ENCODE results near the gene MAP2K6.
A peak's percentile ranks its signal among the peaks of the same experiment; 100 is the strongest.

Gene MAP2K6

DNA sequence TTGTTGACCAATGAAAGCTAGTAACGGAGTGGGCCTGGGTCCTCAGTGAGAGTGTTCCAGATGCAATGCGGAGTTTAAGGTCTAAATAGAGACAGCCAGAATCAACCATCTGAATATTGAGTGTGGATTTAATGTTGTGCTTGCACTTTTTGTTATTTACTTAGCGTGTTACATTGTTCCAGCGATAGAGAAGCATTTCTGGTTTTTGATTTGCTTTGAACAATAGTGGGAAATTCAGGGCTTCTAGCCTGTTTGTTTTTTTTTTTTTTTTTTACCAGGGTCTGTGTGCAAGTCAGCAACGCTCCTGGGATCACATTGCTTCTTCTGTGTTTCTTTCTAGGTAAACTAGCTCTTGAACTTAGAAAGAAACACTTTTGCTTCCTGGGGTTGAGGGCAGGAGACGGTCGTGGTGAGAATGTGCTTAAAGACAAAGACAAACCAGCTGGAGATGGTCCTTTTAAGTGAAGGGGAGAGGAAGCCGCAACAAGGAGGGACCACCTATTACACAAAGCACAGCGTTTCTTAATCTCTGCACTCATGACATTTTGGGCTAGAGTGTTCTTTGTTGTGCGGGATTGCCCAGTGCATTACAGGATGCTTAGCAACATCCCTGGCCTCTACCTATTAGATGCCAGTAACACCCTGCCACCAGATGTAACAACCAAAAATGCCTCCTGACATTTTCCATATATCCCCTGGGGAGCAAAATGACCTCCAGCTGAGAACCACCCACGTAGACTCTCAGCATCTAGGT lies 119.2 kb downstream of the MAP2K6 start:
- DNase-seq, result no peak

DNA sequence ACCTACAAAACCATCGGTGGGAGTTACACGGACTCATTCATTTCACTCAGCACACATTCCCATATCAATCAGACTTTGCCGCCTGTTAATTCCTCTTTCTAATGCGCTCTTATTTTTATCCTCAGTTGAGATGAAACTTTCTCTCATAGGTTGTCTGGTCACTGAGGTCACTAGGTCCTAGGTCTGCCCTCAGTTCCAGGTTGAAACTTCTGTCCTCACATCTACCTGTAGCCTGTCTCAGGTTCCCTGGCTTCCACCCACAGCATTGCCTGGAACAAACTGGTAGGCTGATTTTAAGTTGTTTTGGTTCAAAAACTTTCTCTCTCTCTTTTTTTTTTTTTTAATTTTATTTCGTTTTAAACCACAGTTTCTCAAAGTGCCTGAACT lies 119.7 kb downstream of the MAP2K6 start:
- DNase-seq, result no peak

DNA sequence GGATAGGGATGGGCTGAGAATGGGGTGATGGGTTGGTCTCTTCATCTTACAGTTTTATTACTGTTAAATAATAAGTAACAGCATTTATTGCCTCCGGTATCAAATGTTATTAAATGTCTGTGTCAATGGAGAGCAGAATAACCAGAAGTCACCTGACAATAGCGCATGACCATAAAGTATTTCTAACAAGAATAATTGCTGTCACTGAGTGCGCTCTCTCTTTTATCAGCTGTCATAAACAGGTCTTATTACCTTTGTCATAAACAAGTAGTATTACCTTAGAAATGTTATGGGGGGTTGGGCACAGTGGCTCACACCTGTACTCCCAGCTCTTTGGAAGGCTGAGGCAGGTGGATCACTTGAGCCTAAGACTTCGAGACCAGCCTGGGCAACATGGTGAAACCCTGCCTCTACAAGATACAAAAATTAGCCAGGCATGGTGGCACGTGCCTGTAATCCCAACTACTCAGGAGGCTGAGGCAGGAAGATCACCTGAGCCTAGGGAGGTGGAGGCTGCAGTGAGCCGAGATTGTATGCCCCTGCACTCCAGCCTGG lies 120.6 kb downstream of the MAP2K6 start:
- DNase-seq, result no peak

DNA sequence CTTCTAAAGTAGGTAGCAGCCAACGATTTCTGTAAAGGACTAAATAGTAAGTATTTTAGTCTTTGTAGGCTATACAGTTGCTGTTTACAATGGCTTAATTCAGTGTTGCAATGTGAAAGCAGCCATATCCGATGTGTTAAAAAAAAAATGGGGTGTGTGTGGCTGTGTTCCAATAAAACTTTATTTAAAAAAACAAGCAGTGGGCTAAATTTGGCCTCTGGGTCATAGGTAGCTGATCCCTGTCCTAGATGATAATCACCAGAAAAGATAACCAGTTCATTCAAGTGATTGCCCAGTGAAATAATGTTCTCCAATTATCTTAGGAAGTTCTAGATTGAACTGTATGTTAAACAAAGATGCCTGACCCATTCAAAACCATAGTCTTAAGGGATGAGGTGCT lies 124.3 kb downstream of the MAP2K6 start:
- no peak for DNase-seq

DNA sequence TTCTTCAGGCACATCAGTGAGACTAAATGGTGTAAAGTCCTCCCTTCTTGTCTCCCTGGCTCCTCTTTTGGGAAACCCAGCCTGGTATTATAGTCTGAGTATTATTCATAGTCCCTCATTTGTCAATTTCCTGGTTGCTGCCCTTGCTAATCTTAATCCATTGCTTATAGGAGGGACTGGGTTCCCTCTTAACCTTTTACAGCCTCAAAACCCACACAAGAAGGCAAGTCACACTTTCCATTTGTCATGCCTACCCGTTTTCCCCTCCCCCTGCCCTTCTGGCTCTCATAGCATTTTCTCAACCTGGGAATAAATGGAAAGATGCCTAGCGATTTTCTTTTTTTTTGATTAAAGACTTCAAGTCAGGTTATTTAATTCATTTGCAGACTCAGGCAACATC lies 124.8 kb downstream of the MAP2K6 start:
- no peak for DNase-seq

DNA sequence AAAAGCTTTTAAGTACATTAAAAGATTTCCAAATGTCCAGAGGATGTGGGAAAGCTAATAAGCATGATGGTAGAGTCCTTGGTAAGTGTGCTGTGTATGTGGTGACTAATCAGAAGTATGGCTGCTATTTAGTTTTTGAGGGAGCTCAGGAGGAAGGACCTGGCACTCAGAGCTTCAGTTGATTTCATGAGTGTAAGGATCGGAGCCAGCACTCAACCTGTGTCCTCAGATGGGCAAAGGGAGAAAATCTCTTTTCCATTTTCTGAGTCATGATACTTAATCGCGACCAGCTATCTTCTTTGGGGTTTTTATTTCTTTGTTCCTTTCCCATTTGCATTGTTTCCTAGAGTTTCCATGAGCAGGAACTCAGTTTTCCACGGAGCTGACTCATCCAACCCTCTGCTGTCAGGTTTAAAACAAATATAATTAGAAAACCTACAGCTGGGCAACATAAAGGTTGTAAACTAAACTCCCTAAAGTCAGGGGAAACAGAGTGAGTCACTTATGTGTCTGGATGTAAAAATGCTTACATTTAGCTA lies 125.4 kb downstream of the MAP2K6 start:
- DNase-seq, result no peak

DNA sequence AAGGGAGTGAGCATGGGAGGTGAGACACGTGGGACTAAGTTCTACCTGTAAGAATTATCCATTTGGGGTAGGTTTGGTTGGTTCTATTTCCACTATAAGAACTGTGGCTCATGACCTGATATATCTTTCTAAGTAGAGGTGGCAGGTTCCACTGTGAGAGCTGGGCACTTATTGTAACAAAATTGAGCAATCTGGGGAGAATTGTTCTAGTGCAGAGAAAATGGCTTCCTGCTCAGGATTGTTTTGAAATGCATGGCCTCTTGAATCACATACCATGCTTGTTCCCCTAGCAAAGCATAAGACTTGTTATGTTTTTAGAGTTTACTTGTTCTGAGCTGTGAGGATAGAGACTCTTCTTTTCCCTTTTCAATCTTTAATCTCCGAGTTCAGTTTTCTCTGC lies 125.9 kb downstream of the MAP2K6 start:
- DNase-seq, result no peak

DNA sequence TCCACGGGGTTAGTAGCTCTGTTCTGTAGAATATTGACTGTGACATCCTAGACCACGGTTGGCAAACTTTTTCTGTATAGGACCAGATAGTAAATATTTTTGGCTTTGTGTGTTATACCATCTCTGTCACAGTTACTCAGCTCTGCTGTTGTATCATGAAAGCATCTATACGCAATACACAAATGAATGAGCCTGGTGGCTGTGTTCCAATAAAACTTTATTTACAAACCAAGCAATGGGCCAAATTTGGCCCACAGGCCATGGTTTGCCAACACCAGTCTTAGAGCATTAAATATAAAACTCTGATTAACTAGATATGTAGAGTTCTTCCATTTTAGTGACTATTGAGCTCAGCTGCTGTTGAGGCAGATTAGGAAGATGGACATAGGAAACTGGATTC lies 132.7 kb downstream of the MAP2K6 start:
- no peak for DNase-seq

DNA sequence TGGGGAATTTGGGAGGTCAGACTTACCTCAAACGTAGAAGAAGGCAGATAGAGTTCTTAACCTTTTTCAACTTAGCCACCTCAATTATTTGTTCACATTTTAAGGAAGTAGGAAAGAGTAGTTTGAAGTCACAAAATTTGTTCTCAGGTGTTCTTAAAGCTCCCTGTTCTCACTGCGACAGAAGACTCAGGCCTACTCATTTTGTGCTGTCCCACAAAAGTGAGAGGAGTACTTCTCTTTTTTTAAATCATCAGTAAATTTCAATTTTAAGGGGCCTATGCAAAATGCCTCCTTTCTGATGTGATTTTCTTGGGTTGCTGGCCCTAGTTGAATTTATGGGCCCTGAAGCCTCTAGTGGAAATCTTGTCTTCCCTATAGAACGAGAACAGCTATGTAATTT lies 133.4 kb downstream of the MAP2K6 start:
- DNase-seq, result no peak

DNA sequence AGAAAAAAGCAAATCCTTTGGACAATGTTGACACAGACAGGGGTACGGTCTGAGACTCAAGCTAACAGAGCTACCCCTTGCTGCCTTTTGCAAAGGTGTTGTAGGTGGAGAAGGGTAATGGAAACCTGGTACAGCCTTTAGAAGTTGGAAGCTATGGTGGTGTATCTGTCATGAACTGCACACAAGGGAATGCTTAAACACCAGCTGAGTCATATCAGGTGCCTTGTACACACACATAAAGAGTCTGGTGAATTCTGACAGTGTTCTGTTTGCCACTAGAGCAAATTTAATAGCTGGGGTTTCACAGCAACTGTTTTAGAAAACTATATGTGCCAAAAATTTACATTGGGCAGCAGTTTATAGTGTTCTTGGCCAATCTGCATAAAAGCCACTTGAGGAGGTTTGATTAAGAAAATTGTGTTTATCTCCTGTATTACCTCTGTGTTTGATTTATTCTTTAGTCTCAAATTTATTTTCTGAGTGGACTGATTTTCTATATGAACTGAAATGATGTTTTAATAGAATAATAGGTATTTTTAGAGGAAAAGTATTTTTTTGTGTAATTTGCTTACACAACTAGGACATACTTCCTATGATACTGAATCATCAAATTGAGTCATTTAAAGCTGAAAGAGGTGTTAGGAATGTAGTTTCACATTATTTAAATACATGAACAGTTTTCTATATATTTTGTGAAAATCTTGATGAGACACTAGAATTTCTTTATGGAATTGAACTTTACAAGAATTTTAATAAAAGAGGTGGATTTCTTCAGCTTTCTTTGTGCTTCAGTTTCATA lies 136.9 kb downstream of the MAP2K6 start:
- peak in 1 of 58 donors; percentile 3 for DNase-seq

DNA sequence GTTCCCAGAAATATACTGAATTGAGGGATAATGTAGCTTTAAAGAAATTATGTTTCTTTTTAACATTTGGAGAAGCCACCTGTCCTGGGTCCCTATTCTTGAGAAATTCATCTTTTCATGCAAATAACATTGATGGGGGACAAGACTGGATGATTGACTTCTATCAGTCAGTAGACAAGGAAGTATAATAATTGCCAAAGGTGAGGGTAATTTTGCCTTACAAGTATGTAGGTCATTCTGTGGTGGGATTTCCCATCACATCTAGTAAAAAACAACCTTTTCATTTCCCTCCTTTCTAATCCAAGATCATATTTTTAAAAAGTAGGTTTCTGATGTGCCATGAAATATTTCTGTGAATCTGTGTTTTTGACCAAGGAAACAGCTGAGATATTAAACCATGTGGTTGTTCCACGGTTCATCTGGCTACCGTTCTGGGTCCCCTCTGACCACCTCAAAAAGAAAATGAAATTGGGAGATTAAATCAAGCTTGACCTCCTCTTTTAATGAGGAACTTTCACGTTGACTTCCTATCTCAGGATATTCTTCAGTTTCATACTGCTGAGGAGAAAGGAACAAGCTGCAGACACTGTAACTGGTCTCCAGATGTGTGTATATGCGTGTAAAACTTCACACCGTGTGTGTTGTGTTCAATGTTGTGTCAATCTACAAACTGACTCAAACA lies 138.6 kb downstream of the MAP2K6 start:
- no peak for DNase-seq

DNA sequence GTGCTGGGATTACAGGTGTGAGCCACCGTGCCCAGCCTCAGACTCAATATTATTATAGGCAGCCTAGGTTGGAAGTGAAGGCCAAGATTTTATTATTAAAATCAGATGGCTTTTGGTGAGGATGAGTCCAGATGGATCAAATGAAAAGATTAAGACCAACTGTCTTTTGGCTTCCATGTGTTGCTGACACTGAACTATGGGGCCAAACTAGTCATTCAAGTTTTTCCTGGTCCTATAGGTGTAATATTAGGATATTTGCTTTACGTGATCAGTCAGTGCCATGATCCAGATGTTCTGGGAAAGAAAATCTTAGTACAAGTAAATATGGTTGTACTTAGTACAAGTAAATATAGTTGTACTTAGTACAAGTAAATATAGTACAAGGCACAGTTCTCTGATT lies 140.6 kb downstream of the MAP2K6 start:
- no peak for DNase-seq

DNA sequence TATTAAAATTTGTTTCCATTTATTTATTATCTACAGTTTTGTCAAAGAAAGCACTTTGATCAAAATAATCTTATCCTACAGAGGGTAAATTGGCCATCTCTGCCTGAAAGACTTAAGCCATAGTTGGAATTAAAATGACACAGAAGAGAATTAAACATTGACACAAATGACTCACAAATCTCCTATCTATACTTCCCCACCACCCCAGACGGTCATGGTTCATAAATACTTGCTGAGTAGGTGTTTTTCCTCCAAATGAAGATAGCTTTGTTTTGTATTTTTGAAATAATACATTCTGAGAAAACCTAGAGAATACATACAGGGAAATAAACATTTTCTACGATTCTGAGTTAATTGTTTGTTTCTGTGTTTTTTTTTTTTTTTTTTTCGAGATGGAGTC lies 142.8 kb downstream of the MAP2K6 start:
- no peak for DNase-seq

DNA sequence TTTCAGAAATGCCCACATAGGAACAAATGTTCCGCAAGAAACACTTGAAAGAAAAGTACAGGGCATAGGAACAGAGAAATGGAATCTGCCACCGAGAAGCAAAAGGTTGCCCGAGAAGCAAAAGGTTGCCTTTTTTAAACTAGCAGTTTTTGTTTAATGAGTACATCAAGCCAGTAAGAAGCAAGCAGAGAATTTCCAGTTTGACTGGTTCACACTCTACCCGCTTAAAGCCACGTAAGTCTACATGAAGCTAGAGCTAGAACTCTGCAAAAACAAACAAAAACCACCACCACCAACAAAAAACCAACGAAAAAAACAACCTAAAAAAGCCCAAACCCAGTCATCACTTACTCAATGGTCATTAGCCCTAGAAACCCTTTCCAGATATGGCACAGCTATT lies 144.3 kb downstream of the MAP2K6 start:
- DNase-seq, result no peak

DNA sequence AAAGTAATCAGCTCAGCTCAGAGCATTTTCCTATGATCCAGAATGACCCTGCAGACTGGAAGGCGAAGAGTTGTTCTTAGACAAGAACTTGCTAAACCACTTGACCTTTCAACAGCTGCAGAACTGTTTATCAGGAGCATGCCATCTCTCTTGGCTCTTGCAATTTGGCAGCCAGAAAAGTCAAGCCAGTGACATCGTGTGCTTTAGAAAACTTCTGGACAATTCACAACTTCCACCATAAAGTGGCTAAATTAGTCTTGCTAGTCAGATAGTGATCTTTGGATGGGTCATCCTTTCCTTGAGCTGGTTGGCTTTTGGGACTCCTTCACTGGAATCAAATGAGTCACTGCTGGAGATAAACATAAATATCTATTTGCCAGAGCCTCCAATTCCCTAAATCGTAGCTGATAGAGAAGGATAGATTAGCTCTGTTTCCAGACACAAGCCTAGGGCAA lies 146.5 kb downstream of the MAP2K6 start:
- DNase-seq, result no peak

DNA sequence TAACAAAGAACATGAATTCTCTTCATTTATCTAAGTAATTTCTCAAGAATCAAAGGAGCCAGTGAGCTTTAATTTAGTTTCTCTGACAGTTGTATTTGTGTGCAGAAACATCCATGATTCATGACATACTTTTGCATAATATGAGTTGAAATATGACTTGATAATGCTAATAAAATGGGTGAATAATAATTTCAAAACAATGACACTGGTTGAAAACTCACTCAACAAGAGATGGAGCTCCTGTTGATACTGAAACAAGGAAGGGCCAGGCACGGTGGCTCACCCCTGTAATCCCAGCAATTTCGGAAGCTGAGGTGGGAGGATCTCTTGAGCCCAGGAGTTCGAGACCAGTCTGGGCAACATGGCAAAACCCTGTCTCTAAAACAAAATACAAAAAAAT lies 147.0 kb downstream of the MAP2K6 start:
- DNase-seq, result no peak

DNA sequence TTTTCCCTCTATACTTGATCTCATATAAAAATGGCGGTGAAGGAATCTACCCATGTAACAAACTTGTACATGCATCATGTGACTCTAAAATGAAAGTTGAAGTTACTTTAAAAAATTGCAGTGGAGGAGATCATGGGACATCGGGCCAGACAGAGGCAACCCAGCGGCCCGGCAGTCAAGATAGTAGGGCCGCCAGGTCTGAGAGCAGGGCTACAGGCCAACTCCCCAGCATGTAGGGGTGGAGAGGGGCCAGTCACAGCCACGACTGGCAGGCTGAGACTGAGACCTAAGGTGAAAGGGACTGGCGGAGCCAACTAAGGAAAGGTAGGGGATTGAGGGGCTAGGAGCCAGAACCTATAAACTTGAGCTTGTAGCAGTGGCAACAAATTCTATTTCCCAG lies 150.9 kb downstream of the MAP2K6 start:
- no peak for DNase-seq

DNA sequence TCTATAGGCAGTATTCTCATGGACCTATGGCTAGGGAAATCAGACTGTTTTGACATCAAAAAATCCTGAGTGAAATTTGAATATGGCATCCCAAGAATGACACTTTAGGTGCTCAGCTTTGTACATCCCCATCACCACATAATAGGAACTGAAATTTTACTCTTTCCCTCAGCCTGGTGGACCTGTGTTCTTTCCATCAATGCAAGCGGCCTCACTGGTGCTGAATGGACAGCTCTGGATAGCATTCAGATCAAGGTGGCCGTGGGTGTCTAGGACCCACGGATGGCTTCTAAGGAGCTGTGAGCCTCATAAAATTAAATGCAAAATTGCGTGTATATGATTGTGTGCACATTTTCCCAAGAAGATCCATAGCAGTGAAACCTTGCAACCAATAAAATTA lies 152.6 kb downstream of the MAP2K6 start:
- DNase-seq, result no peak

DNA sequence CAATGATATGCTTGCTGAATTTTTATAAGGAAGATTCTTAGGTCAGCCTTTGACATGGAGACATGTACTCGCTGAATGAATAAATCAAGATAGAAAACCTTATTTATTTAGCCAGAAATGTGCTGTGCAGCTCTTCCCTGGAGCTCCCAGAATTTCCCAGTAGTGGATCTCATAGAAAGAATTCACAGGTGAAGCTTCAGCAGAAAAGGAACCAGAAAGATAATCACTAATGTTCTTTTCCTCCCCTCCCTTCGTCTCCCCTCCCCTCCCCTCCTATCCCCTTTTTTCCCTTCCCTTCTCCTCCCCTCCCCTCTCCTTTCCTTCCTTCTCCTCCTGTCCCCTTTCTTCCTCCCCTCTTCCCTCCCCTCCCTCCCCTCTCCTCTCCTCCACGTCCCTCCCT lies 158.2 kb downstream of the MAP2K6 start:
- no peak for DNase-seq

DNA sequence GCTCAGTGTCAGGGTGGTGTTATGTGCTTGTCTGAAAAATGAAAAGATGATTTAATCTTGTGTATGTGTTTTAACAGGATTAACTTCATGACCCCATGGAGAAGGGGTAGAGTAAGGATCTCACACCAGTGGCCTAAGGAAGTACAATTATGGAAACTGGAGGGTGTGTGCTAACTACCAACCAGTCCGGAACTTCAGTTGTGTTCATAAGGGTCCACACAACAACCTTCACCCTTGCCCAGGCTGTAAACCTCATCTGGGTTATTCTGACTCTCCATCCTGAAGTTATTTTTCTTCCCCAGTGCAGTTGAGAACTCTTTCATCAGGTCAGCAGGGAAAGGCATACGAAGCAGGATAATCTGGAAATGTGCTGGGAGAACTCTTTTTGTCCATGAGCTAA lies 158.9 kb downstream of the MAP2K6 start:
- no peak for DNase-seq

DNA sequence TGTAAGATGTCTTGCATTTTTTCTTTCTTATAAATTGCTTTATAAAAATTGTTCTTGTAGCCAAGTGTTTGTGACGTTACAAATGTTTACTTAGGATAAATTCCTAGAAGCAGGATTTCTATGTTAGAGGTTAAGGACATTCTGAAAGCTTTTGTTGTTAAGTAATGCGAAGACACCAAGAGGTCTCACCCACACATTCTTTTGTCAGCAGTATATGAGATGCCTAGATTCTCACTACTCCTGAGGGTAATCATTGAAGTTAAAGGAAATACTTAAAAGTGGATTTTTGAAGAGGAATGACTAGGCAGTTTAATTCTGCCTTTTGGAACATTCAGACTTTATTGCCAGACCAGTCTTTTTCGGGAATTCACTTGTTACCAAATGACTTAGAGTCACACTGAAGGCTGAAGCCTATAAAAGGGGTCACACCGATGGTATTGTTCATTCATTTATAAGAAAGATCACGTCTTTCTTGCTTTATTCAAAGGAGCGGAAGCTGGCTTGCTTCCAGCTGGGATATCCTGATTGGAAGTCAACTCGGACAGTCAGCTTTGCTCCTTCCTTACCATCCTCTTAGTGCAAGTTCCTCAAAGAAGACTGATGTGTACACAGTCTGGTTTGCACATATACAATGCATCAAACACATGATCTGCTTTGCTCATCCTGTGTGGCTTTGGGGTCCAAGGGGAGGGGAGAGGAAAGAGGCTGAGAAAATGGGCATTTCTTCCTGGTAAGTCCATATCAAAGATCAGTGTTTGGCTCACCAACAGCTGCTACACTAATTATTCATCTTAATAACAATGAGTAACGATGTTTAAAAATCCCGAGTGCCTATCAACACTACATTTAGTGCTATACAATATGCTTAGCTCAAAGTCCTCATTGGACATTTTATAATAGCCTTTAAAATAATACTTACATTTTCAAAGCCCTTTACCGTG lies 160.0 kb downstream of the MAP2K6 start:
- no peak for DNase-seq

Data from anterior cingulate cortex (tissue), 58 donors.